ENCODE results near the gene DCST2. TPM values are rescaled to one million over a fixed set of nuclear protein-coding genes. Genes with fewer than 3 reads are reported as not detected.

Gene DCST2
- total and polyA plus RNA-seq, 10 of the 15 experiments (the other 5 are each of a cell fraction or from before 2014, with no cell fraction given), result 0.33 to 0.41 (median 0.36) TPM; not detected in 7

- TF ChIP-seq ZBTB40 (IDR thresholded peaks at IDR 0.05; ENCODE audit: borderline replicate concordance), result no peak
- TF ChIP-seq RAD51 (IDR thresholded peaks at IDR 0.05), result no peak
- TF ChIP-seq, protein P1, sequence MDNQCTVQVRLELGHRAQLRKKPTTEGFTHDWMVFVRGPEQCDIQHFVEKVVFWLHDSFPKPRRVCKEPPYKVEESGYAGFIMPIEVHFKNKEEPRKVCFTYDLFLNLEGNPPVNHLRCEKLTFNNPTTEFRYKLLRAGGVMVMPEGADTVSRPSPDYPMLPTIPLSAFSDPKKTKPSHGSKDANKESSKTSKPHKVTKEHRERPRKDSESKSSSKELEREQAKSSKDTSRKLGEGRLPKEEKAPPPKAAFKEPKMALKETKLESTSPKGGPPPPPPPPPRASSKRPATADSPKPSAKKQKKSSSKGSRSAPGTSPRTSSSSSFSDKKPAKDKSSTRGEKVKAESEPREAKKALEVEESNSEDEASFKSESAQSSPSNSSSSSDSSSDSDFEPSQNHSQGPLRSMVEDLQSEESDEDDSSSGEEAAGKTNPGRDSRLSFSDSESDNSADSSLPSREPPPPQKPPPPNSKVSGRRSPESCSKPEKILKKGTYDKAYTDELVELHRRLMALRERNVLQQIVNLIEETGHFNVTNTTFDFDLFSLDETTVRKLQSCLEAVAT (IDR thresholded peaks at IDR 0.05), result no peak
- TF ChIP-seq, protein P2, sequence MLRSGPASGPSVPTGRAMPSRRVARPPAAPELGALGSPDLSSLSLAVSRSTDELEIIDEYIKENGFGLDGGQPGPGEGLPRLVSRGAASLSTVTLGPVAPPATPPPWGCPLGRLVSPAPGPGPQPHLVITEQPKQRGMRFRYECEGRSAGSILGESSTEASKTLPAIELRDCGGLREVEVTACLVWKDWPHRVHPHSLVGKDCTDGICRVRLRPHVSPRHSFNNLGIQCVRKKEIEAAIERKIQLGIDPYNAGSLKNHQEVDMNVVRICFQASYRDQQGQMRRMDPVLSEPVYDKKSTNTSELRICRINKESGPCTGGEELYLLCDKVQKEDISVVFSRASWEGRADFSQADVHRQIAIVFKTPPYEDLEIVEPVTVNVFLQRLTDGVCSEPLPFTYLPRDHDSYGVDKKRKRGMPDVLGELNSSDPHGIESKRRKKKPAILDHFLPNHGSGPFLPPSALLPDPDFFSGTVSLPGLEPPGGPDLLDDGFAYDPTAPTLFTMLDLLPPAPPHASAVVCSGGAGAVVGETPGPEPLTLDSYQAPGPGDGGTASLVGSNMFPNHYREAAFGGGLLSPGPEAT (IDR thresholded peaks at IDR 0.05; ENCODE audit: low read depth), result no peak
- TF ChIP-seq EP300 (IDR thresholded peaks at IDR 0.05; ENCODE audit: borderline replicate concordance in 1 of 2, control insufficient read depth in 1 of 2, low read depth in 2 of 2, low read length in 2 of 2), result no peak
- TF ChIP-seq NRF1 (conservative IDR thresholded peaks at IDR 0.05; ENCODE audit: low read depth, low read length), result peak; percentile 94
- peak; percentile 58; the same call in 1 of the 2 replicates for TF ChIP-seq POLR2A (IDR thresholded peaks at IDR 0.05; ENCODE audit: low read depth, low read length)
- TF ChIP-seq SMAD5 (IDR thresholded peaks at IDR 0.05; ENCODE audit: low read depth), result no peak
- TF ChIP-seq SIN3A (IDR thresholded peaks at IDR 0.05; ENCODE audit: low read depth, low read length), result peak; percentile 76; the same call in 1 of the 2 replicates
- TF ChIP-seq, protein P3, sequence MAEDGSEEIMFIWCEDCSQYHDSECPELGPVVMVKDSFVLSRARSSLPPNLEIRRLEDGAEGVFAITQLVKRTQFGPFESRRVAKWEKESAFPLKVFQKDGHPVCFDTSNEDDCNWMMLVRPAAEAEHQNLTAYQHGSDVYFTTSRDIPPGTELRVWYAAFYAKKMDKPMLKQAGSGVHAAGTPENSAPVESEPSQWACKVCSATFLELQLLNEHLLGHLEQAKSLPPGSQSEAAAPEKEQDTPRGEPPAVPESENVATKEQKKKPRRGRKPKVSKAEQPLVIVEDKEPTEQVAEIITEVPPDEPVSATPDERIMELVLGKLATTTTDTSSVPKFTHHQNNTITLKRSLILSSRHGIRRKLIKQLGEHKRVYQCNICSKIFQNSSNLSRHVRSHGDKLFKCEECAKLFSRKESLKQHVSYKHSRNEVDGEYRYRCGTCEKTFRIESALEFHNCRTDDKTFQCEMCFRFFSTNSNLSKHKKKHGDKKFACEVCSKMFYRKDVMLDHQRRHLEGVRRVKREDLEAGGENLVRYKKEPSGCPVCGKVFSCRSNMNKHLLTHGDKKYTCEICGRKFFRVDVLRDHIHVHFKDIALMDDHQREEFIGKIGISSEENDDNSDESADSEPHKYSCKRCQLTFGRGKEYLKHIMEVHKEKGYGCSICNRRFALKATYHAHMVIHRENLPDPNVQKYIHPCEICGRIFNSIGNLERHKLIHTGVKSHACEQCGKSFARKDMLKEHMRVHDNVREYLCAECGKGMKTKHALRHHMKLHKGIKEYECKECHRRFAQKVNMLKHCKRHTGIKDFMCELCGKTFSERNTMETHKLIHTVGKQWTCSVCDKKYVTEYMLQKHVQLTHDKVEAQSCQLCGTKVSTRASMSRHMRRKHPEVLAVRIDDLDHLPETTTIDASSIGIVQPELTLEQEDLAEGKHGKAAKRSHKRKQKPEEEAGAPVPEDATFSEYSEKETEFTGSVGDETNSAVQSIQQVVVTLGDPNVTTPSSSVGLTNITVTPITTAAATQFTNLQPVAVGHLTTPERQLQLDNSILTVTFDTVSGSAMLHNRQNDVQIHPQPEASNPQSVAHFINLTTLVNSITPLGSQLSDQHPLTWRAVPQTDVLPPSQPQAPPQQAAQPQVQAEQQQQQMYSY (CRISPR knock-in tag; IDR thresholded peaks at IDR 0.05), result no peak
- peak; percentile 45; the same call in 1 of the 2 replicates for TF ChIP-seq DPF2 (IDR thresholded peaks at IDR 0.05)
- peak; percentile 60; the same call in 1 of the 2 replicates for TF ChIP-seq POLR2AphosphoS5 (IDR thresholded peaks at IDR 0.05; ENCODE audit: low read length)
- TF ChIP-seq, protein P4, sequence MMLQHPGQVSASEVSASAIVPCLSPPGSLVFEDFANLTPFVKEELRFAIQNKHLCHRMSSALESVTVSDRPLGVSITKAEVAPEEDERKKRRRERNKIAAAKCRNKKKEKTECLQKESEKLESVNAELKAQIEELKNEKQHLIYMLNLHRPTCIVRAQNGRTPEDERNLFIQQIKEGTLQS (IDR thresholded peaks at IDR 0.05; ENCODE audit: borderline replicate concordance, extremely low read depth, low read depth, low read length), result no peak
- 0 out of 2 replicates have a peak, but pooled peaks have one; percentile 10 for TF ChIP-seq HCFC1 (IDR thresholded peaks at IDR 0.05; ENCODE audit: low read length)
- TF ChIP-seq SUPT20H (IDR thresholded peaks at IDR 0.05; ENCODE audit: borderline replicate concordance, control insufficient read depth, low read depth, low read length), result no peak
- TF ChIP-seq NFYA (IDR thresholded peaks at IDR 0.05; ENCODE audit: borderline replicate concordance, low read depth, low read length), result no peak
- TF ChIP-seq SRF (IDR thresholded peaks at IDR 0.05; ENCODE audit: low read depth in 2 of 2, low read length in 2 of 2), result no peak
- no peak for TF ChIP-seq SREBF1 (IDR thresholded peaks at IDR 0.05; ENCODE audit: low read length)
Measured at GRCh38 chr1:154974808-154975408, 58.7 kb downstream of the DCST2 start (continued).
